GM23338 (cell line): Measurements from ENCODE around the gene CDH4. TPM values are rescaled to one million over a fixed set of nuclear protein-coding genes. Genes with fewer than 3 reads are reported as not detected.

Experiments used
- ATAC-seq: fragments of 200-7000 bp; cut with Tn5 transposase; 3 replicates; pipeline ENCODE4 v1.9.1; 2020
- DNase-seq: peaks from one replicate; pipeline ENCODE4 v3.0.0-alpha.2; 2015; ENCODE audit warnings: low spot score
- H2AFZ ChIP-seq: fragments of 200-600 bp; sonication (generic); 2 replicates; pipeline ENCODE4 v1.8.0; 2016; ENCODE audit warnings: antibody characterized with exemption, mild to moderate bottlenecking, moderate library complexity
- H3F3A ChIP-seq: fragments of 200-600 bp; sonication (generic); replicated peaks from 2 replicates; pipeline ENCODE4 v1.8.0; 2017; ENCODE audit warnings: antibody characterized with exemption, mixed run types, low read depth
- H3K27ac ChIP-seq: fragments of 200-600 bp; sonication (generic); 2 replicates; pipeline ENCODE4 v1.6.1; 2016; ENCODE audit warnings: low read depth
- H3K27me3 ChIP-seq: fragments of 200-600 bp; sonication (generic); 2 replicates; pipeline ENCODE4 v1.8.0; 2016; ENCODE audit warnings: mild to moderate bottlenecking, mixed run types, moderate library complexity; ENCODE audit not compliant: insufficient read depth
- H3K36me3 ChIP-seq: fragments of 200-600 bp; sonication (generic); 2 replicates; pipeline ENCODE4 v1.8.0; 2016; ENCODE audit warnings: mild to moderate bottlenecking; ENCODE audit not compliant: insufficient read depth
- H3K4me1 ChIP-seq: fragments of 200-600 bp; sonication (generic); 2 replicates; pipeline ENCODE4 v1.8.0; 2016; ENCODE audit warnings: mild to moderate bottlenecking, moderate library complexity; ENCODE audit not compliant: insufficient read depth
- H3K4me2 ChIP-seq: fragments of 200-600 bp; sonication (generic); 2 replicates; pipeline ENCODE4 v1.7.1; 2017; ENCODE audit warnings: mixed run types
- H3K4me3 ChIP-seq: fragments of 200-600 bp; sonication (generic); 2 replicates; pipeline ENCODE4 v1.6.1; 2016; ENCODE audit warnings: mixed run types
- H3K79me2 ChIP-seq: fragments of 200-600 bp; sonication (generic); replicated peaks from 2 replicates; pipeline ENCODE4 v1.8.0; 2017; ENCODE audit warnings: mild to moderate bottlenecking; ENCODE audit not compliant: insufficient read depth
- H3K9me2 ChIP-seq: fragments of 200-600 bp; sonication (generic); 2 replicates; pipeline ENCODE4 v1.8.0; 2017; ENCODE audit not compliant: insufficient read depth
- H4K20me1 ChIP-seq: fragments of 200-600 bp; sonication (generic); replicated peaks from 2 replicates; pipeline ENCODE4 v1.8.0; 2017; ENCODE audit warnings: mild to moderate bottlenecking; ENCODE audit not compliant: insufficient read depth
- H3K27ac Mint-ChIP-seq: 2 replicates; pipeline ENCODE4 v1.8.0; 2020; ENCODE audit warnings: inconsistent platforms, mild to moderate bottlenecking, moderate library complexity, mixed read lengths
- H3K27me3 Mint-ChIP-seq: 3 replicates; pipeline ENCODE4 v1.8.0; 2022; ENCODE audit warnings: low read depth, mild to moderate bottlenecking, moderate library complexity, mixed read lengths, inconsistent platforms; ENCODE audit not compliant: insufficient read depth, poor library complexity
- H3K36me3 Mint-ChIP-seq: 3 replicates; pipeline ENCODE4 v1.8.0; 2021; ENCODE audit warnings: low read depth, mild to moderate bottlenecking, inconsistent platforms, moderate library complexity, mixed read lengths
- H3K4me1 Mint-ChIP-seq: 3 replicates; pipeline ENCODE4 v1.8.0; 2020; ENCODE audit warnings: mild to moderate bottlenecking, inconsistent platforms, mixed read lengths
- H3K4me3 Mint-ChIP-seq: 3 replicates; pipeline ENCODE4 v1.8.0; 2021; ENCODE audit warnings: moderate library complexity, mild to moderate bottlenecking, inconsistent platforms, mixed read lengths
- H3K9me3 Mint-ChIP-seq: 3 replicates; pipeline ENCODE4 v1.8.0; 2020; ENCODE audit warnings: moderate library complexity, mild to moderate bottlenecking, inconsistent platforms, mixed read lengths
- CREB1 ChIP-seq: fragments of 250-450 bp; sonication (Bioruptor Pico); IDR thresholded peaks from 2 replicates; pipeline ENCODE4 v1.5.0; 2020; ENCODE audit warnings: low read depth, mild to moderate bottlenecking, moderate library complexity
- CTCF ChIP-seq, 2 experiments: fragments of 200-600 bp in 1 of 2; sonication (generic) in 1 of 2; conservative IDR thresholded peaks; 2 replicates each; pipeline versions ENCODE4 v1.5.1 to v1.6.1; 2016 to 2017; ENCODE audit warnings: antibody characterized with exemption in 2 of 2, low read depth in 2 of 2, mild to moderate bottlenecking in 2 of 2, moderate library complexity in 1 of 2
- ETS1 ChIP-seq: IDR thresholded peaks from 2 replicates; pipeline ENCODE4 v1.6.1; 2016; ENCODE audit warnings: antibody characterized with exemption
- EZH2 ChIP-seq: fragments of 200-600 bp; sonication (generic); IDR thresholded peaks from one replicate; pipeline ENCODE4 v1.8.0; 2017; ENCODE audit warnings: antibody characterized with exemption, mild to moderate bottlenecking, low read depth; ENCODE audit not compliant: unreplicated experiment
- EZH2phosphoT487 ChIP-seq: fragments of 200-600 bp; sonication (generic); IDR thresholded peaks from one replicate; pipeline ENCODE4 v1.8.1; 2018; ENCODE audit warnings: antibody characterized with exemption; ENCODE audit not compliant: unreplicated experiment
- JUNB ChIP-seq: IDR thresholded peaks from one replicate; pipeline ENCODE4 v1.6.1; 2016; ENCODE audit warnings: antibody characterized with exemption; ENCODE audit not compliant: unreplicated experiment
- NANOG ChIP-seq: IDR thresholded peaks from 2 replicates; pipeline ENCODE4 v1.6.1; 2016; ENCODE audit warnings: antibody characterized with exemption, borderline replicate concordance
- POLR2AphosphoS5 ChIP-seq: IDR thresholded peaks from 2 replicates; pipeline ENCODE4 v1.6.1; 2016; ENCODE audit warnings: antibody characterized with exemption, low read depth
- REST ChIP-seq: IDR thresholded peaks from one replicate; pipeline ENCODE4 v1.6.1; 2018; ENCODE audit warnings: antibody characterized with exemption; ENCODE audit not compliant: unreplicated experiment
- STAT1 ChIP-seq: IDR thresholded peaks from one replicate; pipeline ENCODE4 v1.6.1; 2016; ENCODE audit warnings: antibody characterized with exemption; ENCODE audit not compliant: unreplicated experiment
- ZNF114 ChIP-seq: fragments of 250-450 bp; sonication (Bioruptor Pico); IDR thresholded peaks from 2 replicates; pipeline ENCODE4 v1.5.0; 2020; ENCODE audit warnings: mild to moderate bottlenecking, moderate library complexity
- ZNF331 ChIP-seq: fragments of 250-450 bp; sonication (Bioruptor Pico); IDR thresholded peaks from 2 replicates; pipeline ENCODE4 v1.5.0; 2020; ENCODE audit warnings: low read depth, mild to moderate bottlenecking, moderate library complexity
- ZNF462 ChIP-seq: fragments of 250-450 bp; sonication (Bioruptor Pico); IDR thresholded peaks from 2 replicates; pipeline ENCODE4 v1.5.0; 2020; ENCODE audit warnings: mild to moderate bottlenecking, moderate library complexity
- polyA plus RNA-seq: library from polyadenylated mRNA; unstranded; fragments of >200 nt; fragmentation: Nextera tagmentation; extraction: Ambion mirVana; gene quantifications from 2 replicates; pipeline ENCODE4 v1.2.1, GENCODE V29; 2016
- total RNA-seq: library from RNA; depleted of rRNA; stranded (reverse); fragments of >200 nt; shearing (Covaris generic); gene quantifications from 2 replicates; pipeline ENCODE4 v1.2.3, GENCODE V29; 2014

CDH4 gene
- total and polyA plus RNA-seq, 2 experiments from 2014 or later: 1.2 to 4.2 TPM

- Histone ChIP-seq H3K36me3 (no peaks in the 10 kb centered on the region), H4K20me1 (no peaks in the 10 kb centered on the region), H3K27ac (no peak overlapping the region), H3K27me3 (no peaks in the 10 kb centered on the region), H3K4me3 (no peak overlapping the region), H2AFZ (no peak overlapping the region), H3F3A (peaks cover 4% of the 10 kb centered on the region; the same call in 1 of the 2 replicates), H3K9me2 (no peaks in the 10 kb centered on the region), H3K4me1 (no peaks in the 10 kb centered on the region), H3K79me2 (no peaks in the 10 kb centered on the region), H3K4me2 (no peak overlapping the region)
- Mint-ChIP-seq H3K4me1 (no peaks in the 10 kb centered on the region), H3K4me3 (no peak overlapping the region), H3K36me3 (peaks cover 8% of the 10 kb centered on the region), H3K9me3 (peaks cover 26% of the 10 kb centered on the region), H3K27me3 (peaks cover 17% of the 10 kb centered on the region), H3K27ac (no peak overlapping the region)
- no peak for TF ChIP-seq NANOG
- TF ChIP-seq ZNF114 (CRISPR knock-in tag): no peak
- TF ChIP-seq CREB1 (CRISPR knock-in tag): no peak
- TF ChIP-seq POLR2AphosphoS5: no peak
- TF ChIP-seq EZH2phosphoT487: no peak
- no peak for TF ChIP-seq STAT1
- TF ChIP-seq EZH2: no peak
- no peak for TF ChIP-seq CTCF (conservative IDR thresholded peaks at IDR 0.05; ENCODE audit: low read depth in 2 of 2)
- no peak for TF ChIP-seq ZNF331 (CRISPR knock-in tag)
- no peak for TF ChIP-seq JUNB
- TF ChIP-seq ETS1: no peak
- TF ChIP-seq ZNF462 (CRISPR knock-in tag): no peak
- TF ChIP-seq REST: no peak
- DNase-seq (no peak), ATAC-seq (no peak)
Observed at GRCh38 chr20:61278296-61278695, 26.2 kb downstream of the CDH4 start.
